Measurements from ENCODE around the gene VGF. TPM values are rescaled to one million over a fixed set of nuclear protein-coding genes. Genes with fewer than 3 reads are reported as not detected.

VGF gene
- total RNA-seq, 1 donor from 2014 or later = 0.65 TPM

DNA sequence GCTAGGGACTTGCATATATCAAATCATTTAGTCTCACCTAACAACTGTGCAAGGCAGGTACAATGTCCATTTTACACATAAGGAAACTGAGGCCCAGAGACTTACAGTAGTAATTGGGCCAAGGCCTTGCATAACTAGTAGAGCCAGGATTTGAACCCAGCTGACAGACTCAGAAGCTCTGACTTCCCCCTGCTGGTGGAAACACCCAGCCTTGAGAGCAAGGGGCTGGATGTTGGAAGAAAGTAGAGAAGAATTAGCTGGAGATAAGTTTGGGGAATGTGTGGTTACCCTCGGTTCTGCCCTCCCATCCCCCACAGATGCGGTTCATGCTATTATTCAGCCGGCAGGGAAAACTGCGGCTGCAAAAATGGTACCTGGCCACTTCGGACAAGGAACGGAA lies 9.1 kb downstream of the VGF start:
- TF ChIP-seq EZH2phosphoT487 (IDR thresholded peaks at IDR 0.05) (no peak), EZH2 (IDR thresholded peaks at IDR 0.05) (no peak)
- TF ChIP-seq, protein P1, sequence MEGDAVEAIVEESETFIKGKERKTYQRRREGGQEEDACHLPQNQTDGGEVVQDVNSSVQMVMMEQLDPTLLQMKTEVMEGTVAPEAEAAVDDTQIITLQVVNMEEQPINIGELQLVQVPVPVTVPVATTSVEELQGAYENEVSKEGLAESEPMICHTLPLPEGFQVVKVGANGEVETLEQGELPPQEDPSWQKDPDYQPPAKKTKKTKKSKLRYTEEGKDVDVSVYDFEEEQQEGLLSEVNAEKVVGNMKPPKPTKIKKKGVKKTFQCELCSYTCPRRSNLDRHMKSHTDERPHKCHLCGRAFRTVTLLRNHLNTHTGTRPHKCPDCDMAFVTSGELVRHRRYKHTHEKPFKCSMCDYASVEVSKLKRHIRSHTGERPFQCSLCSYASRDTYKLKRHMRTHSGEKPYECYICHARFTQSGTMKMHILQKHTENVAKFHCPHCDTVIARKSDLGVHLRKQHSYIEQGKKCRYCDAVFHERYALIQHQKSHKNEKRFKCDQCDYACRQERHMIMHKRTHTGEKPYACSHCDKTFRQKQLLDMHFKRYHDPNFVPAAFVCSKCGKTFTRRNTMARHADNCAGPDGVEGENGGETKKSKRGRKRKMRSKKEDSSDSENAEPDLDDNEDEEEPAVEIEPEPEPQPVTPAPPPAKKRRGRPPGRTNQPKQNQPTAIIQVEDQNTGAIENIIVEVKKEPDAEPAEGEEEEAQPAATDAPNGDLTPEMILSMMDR (IDR thresholded peaks at IDR 0.05) = no peak
- H3K9me3 ChIP-seq (ENCODE audit: low read depth) = no peaks in the 10 kb centered on the region
- DNase-seq (ENCODE audit: low spot score) = no peak
- no peak overlapping the region for H3K9ac ChIP-seq
- Mint-ChIP-seq H3K4me1 (peaks cover 32% of the 10 kb centered on the region), H3K4me3 (peak overlapping the region; percentile 29), H3K9me3 (peaks cover 3% of the 10 kb centered on the region), H3K27me3 (ENCODE audit: insufficient read depth, low read depth) (peaks cover 11% of the 10 kb centered on the region), H3K36me3 (peaks cover 15% of the 10 kb centered on the region), H3K27ac (no peak overlapping the region)
- no peak overlapping the region for H3K27ac ChIP-seq
- no peak overlapping the region for H3K4me2 ChIP-seq
- H2AFZ ChIP-seq (replicated peaks) = no peak overlapping the region
- H3F3A ChIP-seq (ENCODE audit: low read depth) = peaks cover 23% of the 10 kb centered on the region
- H3K27me3 ChIP-seq = peaks cover 6% of the 10 kb centered on the region
- H3K79me2 ChIP-seq (ENCODE audit: low read depth) = peaks cover 8% of the 10 kb centered on the region
- H4K20me1 ChIP-seq (ENCODE audit: low read depth) = peaks cover 6% of the 10 kb centered on the region
- H3K4me3 ChIP-seq = no peak overlapping the region
- no peaks in the 10 kb centered on the region for H3K36me3 ChIP-seq
- peaks cover 7% of the 10 kb centered on the region for H3K4me1 ChIP-seq

DNA sequence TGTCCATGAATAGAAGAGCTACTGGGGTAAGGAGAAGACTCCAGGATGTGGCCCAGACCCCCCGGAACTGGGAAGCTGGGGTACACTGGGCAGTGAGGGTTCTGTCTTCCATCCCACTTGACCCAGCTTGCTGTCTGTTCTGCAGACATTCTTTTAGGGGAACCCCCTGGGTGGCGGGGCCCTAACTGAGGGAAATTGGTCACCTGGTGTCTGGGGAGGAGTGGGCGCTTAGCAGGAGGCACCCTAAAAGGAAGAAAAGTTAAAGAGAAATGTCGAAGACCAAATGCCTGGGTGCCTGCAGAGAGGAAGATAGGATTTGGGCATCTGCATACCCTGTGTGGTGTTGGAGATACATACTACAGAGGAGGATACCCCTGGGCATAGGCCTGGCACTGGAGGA lies 10.1 kb downstream of the VGF start:
- peaks cover 7% of the 10 kb centered on the region for H3K4me1 ChIP-seq
- H2AFZ ChIP-seq (replicated peaks) = no peak overlapping the region
- H3K9ac ChIP-seq = no peak overlapping the region
- TF ChIP-seq, protein P1 (IDR thresholded peaks at IDR 0.05) = no peak
- TF ChIP-seq EZH2phosphoT487 (IDR thresholded peaks at IDR 0.05) = no peak
- no peak for TF ChIP-seq EZH2 (IDR thresholded peaks at IDR 0.05)
- Mint-ChIP-seq H3K4me3 (peak overlapping the region; percentile 89), H3K4me1 (peaks cover 32% of the 10 kb centered on the region), H3K27ac (peak overlapping the region; percentile 52), H3K9me3 (peaks cover 3% of the 10 kb centered on the region), H3K36me3 (peaks cover 14% of the 10 kb centered on the region), H3K27me3 (ENCODE audit: insufficient read depth, low read depth) (peaks cover 11% of the 10 kb centered on the region)
- no peak for DNase-seq (ENCODE audit: low spot score)
- peaks cover 21% of the 10 kb centered on the region for H3F3A ChIP-seq (ENCODE audit: low read depth)
- peak overlapping the region; percentile 85 for H3K4me2 ChIP-seq
- no peaks in the 10 kb centered on the region for H3K27me3 ChIP-seq
- no peak overlapping the region for H3K27ac ChIP-seq
- H3K36me3 ChIP-seq = no peaks in the 10 kb centered on the region
- H4K20me1 ChIP-seq (ENCODE audit: low read depth) = no peaks in the 10 kb centered on the region
- H3K9me3 ChIP-seq (ENCODE audit: low read depth) = no peaks in the 10 kb centered on the region
- peak overlapping the region; percentile 86 for H3K4me3 ChIP-seq
- peaks cover 8% of the 10 kb centered on the region for H3K79me2 ChIP-seq (ENCODE audit: low read depth)

DNA sequence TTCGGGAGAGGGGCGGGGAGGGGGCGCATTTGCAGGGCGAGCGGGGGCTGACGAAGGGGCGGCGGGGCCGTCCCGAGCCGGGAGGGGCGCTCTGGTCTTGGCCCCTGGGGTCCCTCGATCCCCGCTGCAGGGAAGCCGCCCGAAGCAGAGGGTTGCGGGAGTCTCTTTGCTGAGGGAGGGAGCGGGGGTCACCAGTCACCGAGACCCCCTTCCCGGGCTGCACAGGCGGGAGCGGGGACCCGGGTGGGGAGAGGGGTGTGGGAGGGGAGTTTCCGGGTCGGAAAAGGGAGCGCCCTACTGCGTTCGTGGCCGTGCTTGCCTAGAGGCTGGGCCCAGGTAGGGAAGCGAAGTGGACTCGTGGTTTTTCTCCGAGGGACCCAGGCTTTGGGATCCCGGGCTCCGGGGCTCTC lies 10.7 kb downstream of the VGF start:
- Histone ChIP-seq H3K9me3 (ENCODE audit: low read depth) (no peaks in the 10 kb centered on the region), H3K27ac (no peak overlapping the region), H3K4me2 (peak overlapping the region; percentile 85), H3K36me3 (no peaks in the 10 kb centered on the region), H3F3A (ENCODE audit: low read depth) (peaks cover 21% of the 10 kb centered on the region), H3K4me1 (peaks cover 7% of the 10 kb centered on the region), H3K4me3 (peak overlapping the region; percentile 86), H3K9ac (no peak overlapping the region), H3K79me2 (ENCODE audit: low read depth) (peaks cover 8% of the 10 kb centered on the region), H2AFZ (replicated peaks) (no peak overlapping the region), H3K27me3 (no peaks in the 10 kb centered on the region), H4K20me1 (ENCODE audit: low read depth) (no peaks in the 10 kb centered on the region)
- peaks cover 9% of the 10 kb centered on the region for H3K27me3 Mint-ChIP-seq (ENCODE audit: insufficient read depth, low read depth)
- H3K9me3 Mint-ChIP-seq = peaks cover 3% of the 10 kb centered on the region
- peaks cover 11% of the 10 kb centered on the region for H3K36me3 Mint-ChIP-seq
- no peak overlapping the region for H3K27ac Mint-ChIP-seq
- H3K4me3 Mint-ChIP-seq = peak overlapping the region; percentile 89
- DNase-seq (ENCODE audit: low spot score) = no peak
- H3K4me1 Mint-ChIP-seq = peaks cover 36% of the 10 kb centered on the region
- TF ChIP-seq EZH2phosphoT487 (IDR thresholded peaks at IDR 0.05) = no peak
- TF ChIP-seq EZH2 (IDR thresholded peaks at IDR 0.05) = no peak
- TF ChIP-seq, protein P1 (IDR thresholded peaks at IDR 0.05) = no peak

Data from neural progenitor cell (in vitro differentiated cells).